Measurements from ENCODE around the gene PBX1.
A peak's percentile ranks its signal among the peaks of the same experiment; 100 is the strongest.
"Not testable (repeated sequence)": the region's sequence is repeated elsewhere in the genome, so short reads cannot be mapped to it uniquely, and the experiment has no call there.

The PBX1 gene

DNA sequence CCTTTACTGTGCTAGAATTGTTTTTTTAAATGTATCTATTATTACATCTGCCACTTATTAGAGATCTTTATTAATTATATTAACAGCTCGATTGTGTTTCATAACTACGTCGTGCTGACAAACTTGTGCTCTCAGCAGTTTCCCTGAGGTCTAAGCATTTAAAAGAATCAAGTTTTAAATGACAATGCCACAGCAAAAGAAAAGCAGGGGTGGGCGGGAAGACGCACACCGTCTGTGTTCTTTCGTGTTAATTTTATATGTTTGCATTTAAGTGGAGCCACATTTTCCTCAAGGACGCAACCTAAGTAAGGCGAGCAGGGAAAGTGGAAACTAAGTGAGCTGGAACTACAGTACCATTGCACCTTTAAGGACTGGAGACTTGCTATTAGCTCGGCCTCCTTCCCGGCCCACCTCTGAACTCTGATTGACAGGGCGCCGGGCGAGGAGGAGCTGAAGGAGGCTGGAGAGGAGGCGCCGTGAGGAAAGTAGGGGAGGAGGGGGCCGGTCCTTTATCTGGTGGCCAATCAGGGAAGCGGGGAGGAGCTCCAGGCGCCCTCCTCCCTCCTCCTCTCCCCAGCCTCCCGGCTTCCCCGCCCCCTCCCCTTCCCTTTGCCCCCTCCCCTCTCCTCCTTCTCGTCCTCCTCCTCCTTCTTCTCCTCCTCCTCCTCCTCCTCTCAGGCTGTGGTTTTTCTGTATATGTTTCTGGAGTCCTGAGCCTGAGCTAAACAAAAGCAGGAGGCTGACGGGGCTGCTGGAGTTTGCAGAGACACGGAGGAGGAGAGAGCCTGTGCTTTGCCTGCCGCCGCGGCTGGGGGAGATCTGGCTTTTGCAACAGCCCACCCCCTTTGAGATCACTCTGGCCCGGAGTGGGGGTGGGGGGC is at the start of gene PBX1:
Gene PBX1, plus strand, starts transcription at position 724 of the 881 bp plus-strand sequence.
- peak; percentile 53 for DNase-seq (ENCODE audit: low read depth)

DNA sequence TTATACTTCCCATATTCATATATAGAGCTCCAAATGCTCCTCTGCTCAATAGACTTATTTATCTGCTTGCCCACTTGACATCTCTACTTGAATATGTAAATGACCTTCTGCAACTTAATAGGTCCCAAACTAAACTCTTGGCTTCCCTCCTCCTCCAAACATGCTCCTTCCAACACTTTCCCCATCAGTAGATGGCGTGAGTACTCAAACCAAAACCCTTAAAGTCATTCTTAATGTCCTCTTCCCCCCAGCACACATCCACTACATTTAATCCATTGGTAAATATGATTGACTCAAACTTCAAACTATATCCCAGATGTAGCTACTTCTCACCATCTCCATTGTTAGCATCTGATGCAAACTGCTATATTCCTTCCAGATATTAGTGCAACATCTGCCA is 48.5 kb upstream of the PBX1 start:
- DNase-seq (ENCODE audit: low read depth) = no peak

DNA sequence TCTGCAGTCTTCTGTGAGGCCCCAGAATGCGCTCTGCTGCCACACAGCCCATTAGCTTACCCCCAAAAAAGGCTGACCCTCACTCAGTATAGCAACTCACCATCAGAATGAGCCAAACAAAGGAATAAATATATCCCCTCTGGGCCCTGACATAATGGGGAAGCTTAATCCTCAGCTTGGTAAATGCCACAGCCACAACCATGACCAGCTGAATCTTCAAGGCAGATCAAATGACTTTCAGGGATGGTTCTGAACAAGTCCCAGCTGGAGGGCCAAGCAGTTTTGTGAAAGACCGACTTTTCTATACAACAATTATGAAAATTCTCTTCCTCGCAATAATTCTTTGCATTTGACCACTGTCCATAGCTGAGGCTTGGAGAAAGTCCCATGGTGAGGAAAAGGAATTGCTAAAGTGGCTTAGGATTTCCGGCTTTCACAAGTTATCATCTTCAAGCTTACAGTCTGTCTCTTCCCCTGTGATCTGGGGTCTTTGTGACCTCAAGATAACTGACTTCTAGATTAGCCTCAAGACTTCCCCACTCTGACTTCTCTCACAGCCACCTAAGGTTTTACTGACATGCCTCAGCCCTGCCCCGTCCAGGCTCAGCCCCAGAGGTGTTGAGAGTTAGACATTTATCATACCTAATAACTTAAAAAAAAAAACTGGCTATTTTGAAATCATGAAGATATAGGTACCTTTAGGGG is 47.8 kb upstream of the PBX1 start:
- no peak for DNase-seq (ENCODE audit: low read depth)

DNA sequence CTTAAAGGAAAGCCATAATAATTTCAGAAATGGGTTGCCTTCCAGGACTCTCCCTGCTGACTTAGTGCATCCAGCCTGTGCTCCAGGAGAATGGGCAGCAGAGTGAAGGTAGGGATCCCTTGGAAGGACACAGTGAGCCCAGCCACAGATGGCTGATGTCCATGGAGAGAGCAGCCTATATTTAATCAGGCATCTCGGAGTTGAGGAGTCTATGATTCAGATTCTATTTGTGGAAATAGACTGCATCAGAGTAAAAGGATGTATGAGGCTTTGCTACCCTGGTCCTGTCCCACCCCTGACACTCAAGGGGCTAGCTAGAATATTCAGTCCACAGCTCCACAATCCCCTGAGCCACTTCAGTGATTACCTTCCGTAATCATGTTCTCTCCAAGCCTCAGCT is 43.8 kb upstream of the PBX1 start:
- no peak for DNase-seq (ENCODE audit: low read depth)

DNA sequence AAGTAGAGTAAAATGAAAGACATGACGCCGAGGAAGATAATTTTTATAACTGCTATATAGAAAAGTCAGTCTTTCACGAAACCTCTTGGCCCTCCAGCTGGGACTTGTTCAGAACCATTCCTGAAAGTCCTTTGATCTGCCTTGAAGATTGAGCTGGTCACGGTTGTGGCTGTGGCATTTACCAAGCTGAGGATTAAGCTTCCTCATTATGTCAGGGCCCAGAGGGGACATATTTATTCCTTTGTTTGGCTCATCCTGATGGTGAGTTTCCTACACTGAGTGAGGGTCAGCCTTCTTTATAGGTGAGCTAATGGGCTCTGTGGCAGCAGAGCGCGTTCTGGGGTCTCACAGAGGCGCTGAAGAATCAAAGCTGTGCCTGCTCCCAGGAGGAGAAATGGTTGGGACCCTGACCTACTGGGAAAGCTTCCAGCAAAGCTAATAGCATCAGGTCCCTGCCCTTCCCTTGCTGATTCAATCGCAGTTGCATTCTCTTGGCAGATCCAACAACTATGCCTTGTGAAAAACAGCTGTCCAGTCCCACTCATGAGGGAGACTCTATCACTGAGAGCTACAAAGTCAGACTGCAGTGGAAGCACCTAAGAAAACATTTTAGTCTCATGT is 43.2 kb upstream of the PBX1 start:
- DNase-seq (ENCODE audit: low read depth) = no peak

DNA sequence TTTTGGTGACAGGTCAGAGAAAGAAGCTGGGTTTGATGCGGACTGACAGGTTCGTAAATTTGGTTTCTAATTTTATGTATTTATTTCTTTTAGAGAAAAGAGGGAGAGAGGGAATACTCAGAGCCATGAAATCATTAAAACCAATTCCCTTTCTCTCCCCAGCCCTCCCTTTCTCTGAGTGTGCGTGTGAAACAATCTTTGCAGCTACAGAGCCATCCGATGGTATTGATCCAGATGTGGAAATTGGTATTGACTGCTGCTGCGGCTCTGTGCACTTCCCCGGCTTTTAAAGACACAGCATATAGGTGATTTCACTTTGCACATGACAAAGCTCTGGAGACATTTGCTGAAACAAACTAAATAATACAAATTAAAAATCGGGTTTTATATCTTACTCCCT is 42.4 kb upstream of the PBX1 start:
- DNase-seq (ENCODE audit: low read depth) = no peak

DNA sequence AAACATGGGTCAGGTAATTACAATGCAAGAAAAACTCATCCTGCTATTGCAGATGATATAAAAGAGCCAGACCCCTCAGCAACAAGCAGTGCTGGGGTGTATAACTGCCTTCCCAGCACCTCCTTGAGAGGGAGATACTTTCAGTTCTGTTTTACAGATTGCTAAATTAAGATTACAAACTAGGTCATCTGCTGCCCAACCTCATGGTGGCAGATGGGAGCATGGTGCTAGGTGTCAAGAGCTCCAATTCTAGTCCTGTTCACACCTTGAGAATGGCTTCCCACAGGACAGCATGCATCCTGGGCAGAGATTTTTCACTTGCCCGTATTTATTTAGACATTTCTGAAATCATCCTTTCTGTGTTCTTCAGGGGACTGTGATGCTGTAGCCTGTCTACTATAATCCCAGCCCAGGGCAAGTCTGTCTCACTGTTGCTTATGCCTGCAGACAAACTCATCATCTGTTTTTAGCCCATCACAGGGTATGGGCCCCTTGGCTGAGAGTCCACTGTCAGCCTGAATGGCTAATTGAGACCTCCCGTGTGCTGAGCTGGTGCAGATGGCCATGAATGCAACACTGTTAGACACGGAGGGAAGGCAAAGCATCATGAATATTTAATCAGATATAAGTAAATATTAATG is 40.2 kb upstream of the PBX1 start:
- DNase-seq (ENCODE audit: low read depth) = no peak

DNA sequence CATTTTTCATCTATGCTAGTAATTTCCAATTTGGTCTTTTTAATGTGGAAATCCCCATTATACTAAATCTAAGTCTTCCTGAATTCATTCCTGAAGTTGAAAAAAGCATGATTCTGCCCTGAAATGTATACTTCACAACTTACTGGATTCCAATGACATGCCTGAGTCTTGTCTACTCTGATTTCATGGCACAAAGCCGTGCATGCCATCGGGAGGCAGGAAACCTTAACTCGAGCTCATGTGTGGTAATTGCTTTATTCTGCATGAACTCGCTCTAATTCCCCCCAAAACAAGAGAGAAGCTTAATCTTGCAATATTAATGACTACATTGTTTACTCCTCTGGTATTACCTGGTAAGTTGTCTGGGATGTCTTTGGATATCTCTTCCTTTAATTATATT is 39.6 kb upstream of the PBX1 start:
- no peak for DNase-seq (ENCODE audit: low read depth)

DNA sequence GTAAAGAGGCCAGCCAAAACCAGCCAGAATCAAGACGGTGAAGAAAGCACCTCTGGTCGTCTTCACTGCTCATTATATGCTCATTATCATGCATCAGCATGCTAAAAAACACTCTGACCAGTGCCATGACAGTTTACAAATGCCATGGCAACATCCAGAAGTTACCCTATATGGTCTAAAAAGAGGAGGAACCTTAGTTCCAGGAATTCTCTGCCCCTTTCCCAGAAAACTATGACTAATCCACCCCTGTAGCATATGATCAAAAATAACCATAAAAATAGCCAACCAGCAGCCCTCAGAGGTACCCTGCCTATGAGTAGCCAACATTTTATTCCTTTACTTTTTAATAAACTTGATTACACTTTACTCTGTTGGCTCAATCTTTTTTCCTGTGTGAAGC is 34.2 kb upstream of the PBX1 start:
- DNase-seq (ENCODE audit: low read depth) = no peak

DNA sequence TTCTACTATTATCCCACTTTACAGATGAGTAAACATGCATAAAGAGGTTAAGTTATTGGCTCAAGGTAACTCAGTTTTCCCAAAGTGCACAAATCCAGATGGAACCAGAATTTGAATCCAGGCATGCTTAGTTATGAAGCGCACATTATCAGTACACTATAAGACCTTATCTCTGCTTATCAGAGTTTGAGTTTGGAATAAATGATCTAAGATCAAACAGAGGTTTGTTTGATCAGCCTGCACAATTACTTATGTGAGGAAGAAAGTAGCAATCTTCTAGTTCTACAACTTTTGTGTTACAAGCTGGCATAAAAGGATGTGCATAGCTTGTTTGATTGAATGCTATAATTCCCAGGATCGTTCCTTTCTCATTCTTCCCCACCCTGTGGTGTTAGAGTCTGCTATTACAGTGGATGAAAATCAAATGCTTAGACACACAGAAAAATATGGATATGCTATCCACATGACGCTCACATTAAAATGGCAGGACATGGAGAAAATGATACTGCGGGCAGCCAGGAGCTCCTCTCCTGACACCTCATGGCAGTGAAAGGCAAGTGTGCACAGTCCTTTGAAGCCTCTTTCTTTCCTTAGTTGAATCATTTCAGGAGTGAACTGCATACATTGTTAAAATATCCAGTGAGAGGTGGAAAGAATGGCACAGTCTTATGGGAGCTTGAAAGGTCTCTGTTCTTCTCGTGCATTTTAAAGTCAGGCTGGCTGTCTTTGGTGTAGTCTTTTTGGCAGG is 23.9 kb upstream of the PBX1 start:
- no peak for DNase-seq (ENCODE audit: low read depth)

DNA sequence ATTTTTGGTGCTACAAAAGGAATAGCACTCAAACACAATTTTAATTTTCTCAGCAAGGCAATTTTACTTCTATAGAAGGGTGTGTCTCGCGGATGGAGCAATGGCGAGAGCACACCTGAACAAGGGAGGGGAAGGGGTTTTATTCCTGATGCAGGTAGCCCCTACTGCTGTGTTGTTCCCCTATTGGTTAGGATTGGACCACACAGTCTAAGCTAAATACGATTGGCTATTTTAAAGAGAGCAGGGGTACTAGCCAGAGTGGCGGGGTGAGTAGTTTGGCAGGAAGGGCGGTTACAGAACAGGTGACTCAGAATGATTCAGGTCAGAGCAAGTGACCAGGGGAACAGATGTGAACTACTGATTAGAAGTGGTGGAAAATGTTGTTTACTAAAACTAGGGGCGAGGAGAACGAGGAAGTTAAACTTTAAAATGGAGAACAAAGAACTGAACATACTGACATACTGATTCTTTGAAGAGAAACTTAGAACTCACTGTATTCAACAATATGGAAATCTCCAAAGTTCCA is 6.5 kb upstream of the PBX1 start:
- not testable (repeated sequence) for DNase-seq (ENCODE audit: low read depth)

DNA sequence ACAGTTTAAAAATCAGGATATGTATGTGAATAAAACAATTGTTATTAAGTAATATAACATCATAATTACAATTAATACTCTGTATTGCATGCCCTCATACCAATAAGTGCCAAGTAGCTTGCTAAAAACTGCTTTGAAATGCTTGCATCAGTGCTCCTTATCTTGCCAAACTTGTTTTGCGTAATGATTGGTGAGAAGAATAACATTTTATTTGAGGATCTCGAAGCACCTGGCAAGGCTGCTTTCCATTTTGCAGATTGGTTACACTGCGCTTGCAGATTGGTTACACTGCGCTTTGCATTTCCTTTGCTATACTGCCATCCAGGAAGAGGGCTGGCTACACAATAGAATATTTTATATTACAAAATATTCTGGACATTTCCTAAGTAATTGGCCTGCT is 1.7 kb upstream of the PBX1 start:
- no peak for DNase-seq (ENCODE audit: low read depth)

DNA sequence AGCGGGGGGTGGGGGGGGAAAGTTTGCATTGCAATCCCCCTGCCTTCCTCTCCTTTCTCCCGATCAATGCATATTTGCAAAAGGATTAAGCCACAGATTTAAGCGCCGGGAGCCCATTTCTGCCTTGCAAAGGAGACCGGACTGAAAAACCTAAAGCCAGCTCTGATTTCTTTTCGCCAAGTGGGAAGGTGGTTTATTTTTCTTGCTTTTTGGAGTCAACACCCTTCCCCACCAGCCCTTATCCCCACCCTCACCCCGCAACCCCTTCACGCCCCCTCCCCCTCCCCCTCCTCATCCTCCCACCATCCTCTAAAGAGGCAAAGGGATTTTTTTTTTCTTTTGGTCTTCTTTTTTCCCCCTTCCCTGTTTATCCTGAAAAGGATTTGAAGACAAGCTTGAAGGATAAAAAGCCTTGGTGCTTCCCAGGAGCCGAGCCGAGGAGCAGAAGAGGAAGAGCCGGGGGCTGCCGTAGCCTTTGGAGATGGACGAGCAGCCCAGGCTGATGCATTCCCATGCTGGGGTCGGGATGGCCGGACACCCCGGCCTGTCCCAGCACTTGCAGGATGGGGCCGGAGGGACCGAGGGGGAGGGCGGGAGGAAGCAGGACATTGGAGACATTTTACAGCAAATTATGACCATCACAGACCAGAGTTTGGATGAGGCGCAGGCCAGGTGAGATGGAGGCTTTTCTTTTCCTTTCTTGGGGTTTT is 513 bp downstream of the PBX1 start:
- DNase-seq (ENCODE audit: low read depth) = no peak

DNA sequence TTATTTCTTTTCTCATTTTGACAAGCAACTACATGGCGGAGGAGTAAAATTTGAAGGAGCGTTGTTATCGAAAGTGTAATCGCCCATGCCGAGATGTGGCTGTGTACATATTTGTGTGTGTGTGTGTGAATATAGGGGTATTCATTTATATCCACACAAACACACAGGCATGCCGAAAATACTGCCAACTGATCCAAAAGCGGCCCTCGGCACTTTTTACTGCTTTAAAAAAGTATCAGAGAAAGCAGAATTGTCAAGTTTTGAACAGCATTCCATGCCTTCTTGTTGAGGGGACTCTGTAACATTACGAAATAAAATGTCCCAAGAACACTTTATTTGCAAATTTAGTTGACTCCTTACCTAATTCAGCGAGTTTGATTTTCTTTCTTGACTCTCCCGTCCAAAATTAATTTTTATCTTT is 1.1 kb downstream of the PBX1 start:
- no peak for DNase-seq (ENCODE audit: low read depth)

DNA sequence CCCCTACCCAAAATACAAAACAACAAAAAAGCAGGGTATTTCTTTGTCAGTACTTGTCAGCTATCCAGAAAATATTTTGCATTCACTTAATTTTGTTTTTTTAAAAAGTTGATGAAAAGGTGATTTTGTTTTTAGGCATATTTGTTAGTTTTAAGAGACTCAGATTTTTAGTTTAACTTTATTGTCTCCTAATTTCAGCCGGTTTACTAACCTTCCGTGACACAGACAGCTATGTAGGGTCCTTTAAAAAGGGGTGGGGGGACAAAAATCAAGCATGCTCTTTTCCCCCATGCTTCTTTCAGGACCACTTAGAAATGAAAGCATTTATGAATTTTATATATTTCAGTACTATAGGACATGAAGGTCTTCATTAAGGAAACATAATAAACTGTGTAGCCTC is 1.6 kb downstream of the PBX1 start:
- no peak for DNase-seq (ENCODE audit: low read depth)

DNA sequence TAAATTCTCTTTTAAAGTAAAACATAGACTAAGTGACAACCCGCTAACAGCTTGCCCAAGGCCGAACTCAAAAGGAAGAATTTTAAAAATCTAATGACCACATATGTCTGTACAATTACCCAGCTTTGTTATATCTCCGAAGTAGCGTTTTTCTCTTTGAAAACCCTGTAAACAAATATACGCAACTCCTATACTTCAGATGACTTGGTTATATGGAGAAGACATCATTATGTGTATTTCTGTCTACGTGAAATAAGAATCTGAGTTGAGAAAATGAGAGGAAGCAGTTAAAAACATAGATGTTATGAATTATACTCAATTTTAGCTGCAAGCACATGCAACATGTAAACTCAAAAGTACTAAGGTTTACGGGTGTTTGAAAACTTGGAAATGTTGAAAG is 2.0 kb downstream of the PBX1 start:
- no peak for DNase-seq (ENCODE audit: low read depth)

DNA sequence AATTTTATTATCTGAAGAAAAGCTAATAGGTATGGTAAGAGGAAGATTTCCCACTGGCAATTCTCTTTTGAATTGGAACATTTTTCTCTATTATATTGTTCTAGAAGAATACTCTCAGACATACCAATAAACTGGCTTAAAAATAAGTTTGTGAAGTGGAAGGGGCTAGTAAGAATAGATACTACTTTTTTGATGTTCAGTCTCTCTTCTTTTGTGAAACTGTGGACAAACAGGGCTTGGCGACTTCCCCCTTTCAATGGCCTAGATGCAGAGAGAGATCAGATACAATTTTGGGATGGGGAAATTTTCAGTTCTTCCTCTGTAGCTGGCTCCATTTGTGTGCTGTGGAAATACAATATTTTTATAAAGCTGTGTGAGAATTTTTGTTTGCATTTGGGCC is 2.5 kb downstream of the PBX1 start:
- DNase-seq (ENCODE audit: low read depth) = no peak

DNA sequence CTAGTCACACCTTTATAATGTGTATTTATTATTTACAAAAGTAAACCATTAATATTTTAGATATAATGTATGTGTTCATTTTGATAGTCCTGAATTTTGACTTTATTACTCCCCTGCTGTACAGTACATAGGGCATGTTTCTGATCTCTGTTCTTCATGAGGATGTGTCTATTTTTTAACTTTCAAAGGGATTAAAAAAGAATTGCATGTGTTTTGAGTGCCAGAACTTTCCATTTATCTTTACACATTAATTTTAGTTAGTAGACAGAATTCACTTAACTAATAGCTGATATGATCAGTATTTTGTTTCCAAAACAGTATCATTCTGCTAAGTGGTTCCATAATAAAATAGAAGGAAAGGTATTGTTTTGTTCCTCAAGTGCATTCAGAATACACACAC is 3.1 kb downstream of the PBX1 start:
- DNase-seq (ENCODE audit: low read depth) = no peak

DNA sequence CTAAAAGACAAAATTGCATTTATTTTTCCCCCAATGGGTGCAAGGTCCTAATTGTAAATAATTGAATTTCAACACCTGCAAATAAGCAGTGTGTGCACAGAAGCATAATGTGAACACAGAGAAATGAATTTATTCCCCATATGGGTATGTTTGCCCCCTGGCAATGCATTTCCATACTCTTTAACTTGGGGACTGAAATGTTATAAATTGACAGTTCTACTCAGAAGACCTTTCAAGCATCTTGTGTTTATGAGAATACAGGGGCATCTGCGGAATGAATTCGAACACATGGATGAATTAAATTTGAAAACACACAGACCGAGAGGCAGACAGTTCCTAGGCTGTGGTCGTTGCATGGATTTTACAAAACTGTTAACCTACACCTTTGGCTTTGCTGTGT is 3.5 kb downstream of the PBX1 start:
- no peak for DNase-seq (ENCODE audit: low read depth)

DNA sequence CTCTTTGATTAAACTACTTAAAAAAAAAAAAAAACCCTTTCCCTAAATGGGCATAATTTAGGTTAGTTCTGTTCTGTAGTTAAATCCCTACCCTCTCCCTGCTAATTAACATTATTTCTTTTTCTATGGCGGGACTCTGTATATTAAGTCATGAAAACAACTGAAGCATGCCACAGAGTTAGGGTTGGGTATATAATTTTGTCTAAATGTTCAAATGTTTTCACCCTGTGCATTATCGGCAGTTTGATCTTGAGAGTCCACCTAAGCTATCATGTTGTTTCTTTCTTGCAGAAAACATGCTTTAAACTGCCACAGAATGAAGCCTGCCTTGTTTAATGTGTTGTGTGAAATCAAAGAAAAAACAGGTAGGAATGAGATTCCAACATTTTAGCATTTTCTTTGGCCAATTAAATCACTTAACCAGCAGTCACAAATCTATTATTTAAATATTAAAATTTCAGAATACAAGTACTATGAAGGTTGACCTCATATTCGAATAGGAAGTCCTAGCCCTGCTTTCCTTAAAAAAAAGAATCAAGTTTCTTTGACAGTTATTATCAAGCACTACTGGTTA is 4.0 kb downstream of the PBX1 start:
- DNase-seq (ENCODE audit: low read depth) = no peak

Data from stimulated activated CD4-positive, alpha-beta T cell treated with anti-CD3 and anti-CD28 coated beads, Interleukin-2, amount 100 ng/mL, for 4 hours (primary cell).